GM23338 (cell line): ENCODE data around the gene GLYATL2.

Experiments used
- POLR2AphosphoS5 ChIP-seq: IDR thresholded peaks from 2 replicates; pipeline ENCODE4 v1.6.1; 2016; ENCODE audit warnings: antibody characterized with exemption, low read depth
- ZNF331 ChIP-seq: fragments of 250-450 bp; sonication (Bioruptor Pico); IDR thresholded peaks from 2 replicates; pipeline ENCODE4 v1.5.0; 2020; ENCODE audit warnings: low read depth, mild to moderate bottlenecking, moderate library complexity
- TF ChIP-seq, protein P1 (sequence below): IDR thresholded peaks from one replicate; pipeline ENCODE4 v1.6.1; 2018; ENCODE audit warnings: antibody characterized with exemption; ENCODE audit not compliant: unreplicated experiment
- TF ChIP-seq, protein P2 (sequence below): IDR thresholded peaks from 2 replicates; pipeline ENCODE4 v1.6.1; 2016; ENCODE audit warnings: antibody characterized with exemption

DNA sequence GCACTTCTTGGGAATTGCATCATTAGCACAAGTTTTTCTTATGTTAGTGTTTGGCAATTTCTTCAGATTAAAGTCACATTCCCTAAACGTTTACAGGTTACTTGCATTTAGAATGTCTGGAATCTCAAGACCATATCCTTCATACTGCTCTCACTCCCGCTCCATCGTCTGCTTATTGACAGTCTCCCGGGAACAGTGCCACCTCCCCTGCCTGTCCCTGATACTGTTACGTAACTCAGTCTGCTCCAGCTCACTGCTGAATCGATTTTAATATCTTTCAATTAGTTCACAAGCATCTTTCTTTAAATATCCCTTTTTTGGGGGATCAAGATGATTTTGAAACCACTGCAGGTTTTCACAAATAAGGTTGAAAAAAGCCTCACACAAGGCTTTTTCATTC, 48.2 kb downstream of the GLYATL2 start:
- TF ChIP-seq POLR2AphosphoS5: no peak
- TF ChIP-seq, protein P1, sequence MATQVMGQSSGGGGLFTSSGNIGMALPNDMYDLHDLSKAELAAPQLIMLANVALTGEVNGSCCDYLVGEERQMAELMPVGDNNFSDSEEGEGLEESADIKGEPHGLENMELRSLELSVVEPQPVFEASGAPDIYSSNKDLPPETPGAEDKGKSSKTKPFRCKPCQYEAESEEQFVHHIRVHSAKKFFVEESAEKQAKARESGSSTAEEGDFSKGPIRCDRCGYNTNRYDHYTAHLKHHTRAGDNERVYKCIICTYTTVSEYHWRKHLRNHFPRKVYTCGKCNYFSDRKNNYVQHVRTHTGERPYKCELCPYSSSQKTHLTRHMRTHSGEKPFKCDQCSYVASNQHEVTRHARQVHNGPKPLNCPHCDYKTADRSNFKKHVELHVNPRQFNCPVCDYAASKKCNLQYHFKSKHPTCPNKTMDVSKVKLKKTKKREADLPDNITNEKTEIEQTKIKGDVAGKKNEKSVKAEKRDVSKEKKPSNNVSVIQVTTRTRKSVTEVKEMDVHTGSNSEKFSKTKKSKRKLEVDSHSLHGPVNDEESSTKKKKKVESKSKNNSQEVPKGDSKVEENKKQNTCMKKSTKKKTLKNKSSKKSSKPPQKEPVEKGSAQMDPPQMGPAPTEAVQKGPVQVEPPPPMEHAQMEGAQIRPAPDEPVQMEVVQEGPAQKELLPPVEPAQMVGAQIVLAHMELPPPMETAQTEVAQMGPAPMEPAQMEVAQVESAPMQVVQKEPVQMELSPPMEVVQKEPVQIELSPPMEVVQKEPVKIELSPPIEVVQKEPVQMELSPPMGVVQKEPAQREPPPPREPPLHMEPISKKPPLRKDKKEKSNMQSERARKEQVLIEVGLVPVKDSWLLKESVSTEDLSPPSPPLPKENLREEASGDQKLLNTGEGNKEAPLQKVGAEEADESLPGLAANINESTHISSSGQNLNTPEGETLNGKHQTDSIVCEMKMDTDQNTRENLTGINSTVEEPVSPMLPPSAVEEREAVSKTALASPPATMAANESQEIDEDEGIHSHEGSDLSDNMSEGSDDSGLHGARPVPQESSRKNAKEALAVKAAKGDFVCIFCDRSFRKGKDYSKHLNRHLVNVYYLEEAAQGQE: no peak
- no peak for TF ChIP-seq ZNF331 (CRISPR knock-in tag)
- TF ChIP-seq, protein P2, sequence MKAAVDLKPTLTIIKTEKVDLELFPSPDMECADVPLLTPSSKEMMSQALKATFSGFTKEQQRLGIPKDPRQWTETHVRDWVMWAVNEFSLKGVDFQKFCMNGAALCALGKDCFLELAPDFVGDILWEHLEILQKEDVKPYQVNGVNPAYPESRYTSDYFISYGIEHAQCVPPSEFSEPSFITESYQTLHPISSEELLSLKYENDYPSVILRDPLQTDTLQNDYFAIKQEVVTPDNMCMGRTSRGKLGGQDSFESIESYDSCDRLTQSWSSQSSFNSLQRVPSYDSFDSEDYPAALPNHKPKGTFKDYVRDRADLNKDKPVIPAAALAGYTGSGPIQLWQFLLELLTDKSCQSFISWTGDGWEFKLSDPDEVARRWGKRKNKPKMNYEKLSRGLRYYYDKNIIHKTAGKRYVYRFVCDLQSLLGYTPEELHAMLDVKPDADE: no peak
